HL-60 (cell line): Measurements from ENCODE around the gene ACOX3.

Source experiments
- DNase-seq, 2 experiments: peaks; one replicate each; pipeline ENCODE4 v3.0.0-alpha.2; 2010 to 2020; ENCODE audit warnings: low read depth in 1 of 2, low spot score in 1 of 2
- H3K27ac ChIP-seq: fragments of 250-450 bp; sonication (Bioruptor Pico); replicated peaks from 2 replicates; pipeline ENCODE4 v1.5.1; 2020; ENCODE audit warnings: mild to moderate bottlenecking, moderate library complexity
- H3K27me3 ChIP-seq: fragments of 250-450 bp; sonication (Bioruptor Pico); 2 replicates; pipeline ENCODE4 v1.5.1; 2021; ENCODE audit warnings: mild to moderate bottlenecking, moderate library complexity; ENCODE audit not compliant: insufficient read depth, poor library complexity, severe bottlenecking
- H3K4me3 ChIP-seq: replicated peaks from 2 replicates; pipeline ENCODE4 v1.5.1; 2011; ENCODE audit warnings: mild to moderate bottlenecking, control low read depth, low read length; ENCODE audit not compliant: insufficient read depth
- GABPA ChIP-seq: IDR thresholded peaks from 2 replicates; pipeline ENCODE4 v1.6.1; 2012; ENCODE audit warnings: low read depth
- POLR2AphosphoS5 ChIP-seq: IDR thresholded peaks from 2 replicates; pipeline ENCODE4 v1.6.1; 2012; ENCODE audit warnings: low read depth
- SPI1 ChIP-seq: IDR thresholded peaks from 2 replicates; pipeline ENCODE4 v1.6.1; 2012; ENCODE audit warnings: low read depth, mild to moderate bottlenecking, borderline replicate concordance
- TF ChIP-seq, protein P1 (sequence below): IDR thresholded peaks from 2 replicates; pipeline ENCODE4 v1.6.1; 2012; ENCODE audit warnings: low read depth; ENCODE audit not compliant: insufficient replicate concordance
- TF ChIP-seq, protein P2 (sequence below): IDR thresholded peaks from one replicate; pipeline ENCODE4 v1.5.1; 2011; ENCODE audit warnings: low read length, control low read depth, inconsistent platforms; ENCODE audit not compliant: insufficient read depth

ACOX3 gene

DNA sequence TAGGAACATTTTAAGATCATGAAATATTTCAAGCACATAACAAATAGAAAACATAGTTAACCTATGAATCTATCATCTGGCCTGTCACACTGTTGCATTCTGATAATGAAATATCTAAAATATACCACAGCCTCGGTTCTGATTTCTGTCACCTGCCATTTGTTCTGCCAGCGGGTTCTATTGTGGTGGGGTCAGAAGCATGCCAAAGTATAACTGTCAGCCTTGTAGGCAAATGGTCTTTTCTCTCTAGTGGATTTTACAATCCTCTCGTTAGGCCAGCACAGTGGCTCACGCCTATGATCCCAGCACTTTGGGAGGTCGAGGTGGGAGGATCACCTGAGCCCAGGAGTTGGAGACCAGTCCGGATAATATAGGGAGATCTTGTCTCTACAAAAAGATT is 123.0 kb downstream of the ACOX3 start:
- Histone ChIP-seq H3K27ac (no peak overlapping the region), H3K4me3 (no peak overlapping the region), H3K27me3 (no peaks in the 10 kb centered on the region)
- DNase-seq = no peak
- TF ChIP-seq SPI1 (no peak), GABPA (no peak), POLR2AphosphoS5 (no peak)
- TF ChIP-seq, protein P1, sequence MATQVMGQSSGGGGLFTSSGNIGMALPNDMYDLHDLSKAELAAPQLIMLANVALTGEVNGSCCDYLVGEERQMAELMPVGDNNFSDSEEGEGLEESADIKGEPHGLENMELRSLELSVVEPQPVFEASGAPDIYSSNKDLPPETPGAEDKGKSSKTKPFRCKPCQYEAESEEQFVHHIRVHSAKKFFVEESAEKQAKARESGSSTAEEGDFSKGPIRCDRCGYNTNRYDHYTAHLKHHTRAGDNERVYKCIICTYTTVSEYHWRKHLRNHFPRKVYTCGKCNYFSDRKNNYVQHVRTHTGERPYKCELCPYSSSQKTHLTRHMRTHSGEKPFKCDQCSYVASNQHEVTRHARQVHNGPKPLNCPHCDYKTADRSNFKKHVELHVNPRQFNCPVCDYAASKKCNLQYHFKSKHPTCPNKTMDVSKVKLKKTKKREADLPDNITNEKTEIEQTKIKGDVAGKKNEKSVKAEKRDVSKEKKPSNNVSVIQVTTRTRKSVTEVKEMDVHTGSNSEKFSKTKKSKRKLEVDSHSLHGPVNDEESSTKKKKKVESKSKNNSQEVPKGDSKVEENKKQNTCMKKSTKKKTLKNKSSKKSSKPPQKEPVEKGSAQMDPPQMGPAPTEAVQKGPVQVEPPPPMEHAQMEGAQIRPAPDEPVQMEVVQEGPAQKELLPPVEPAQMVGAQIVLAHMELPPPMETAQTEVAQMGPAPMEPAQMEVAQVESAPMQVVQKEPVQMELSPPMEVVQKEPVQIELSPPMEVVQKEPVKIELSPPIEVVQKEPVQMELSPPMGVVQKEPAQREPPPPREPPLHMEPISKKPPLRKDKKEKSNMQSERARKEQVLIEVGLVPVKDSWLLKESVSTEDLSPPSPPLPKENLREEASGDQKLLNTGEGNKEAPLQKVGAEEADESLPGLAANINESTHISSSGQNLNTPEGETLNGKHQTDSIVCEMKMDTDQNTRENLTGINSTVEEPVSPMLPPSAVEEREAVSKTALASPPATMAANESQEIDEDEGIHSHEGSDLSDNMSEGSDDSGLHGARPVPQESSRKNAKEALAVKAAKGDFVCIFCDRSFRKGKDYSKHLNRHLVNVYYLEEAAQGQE = no peak
- TF ChIP-seq, protein P2, sequence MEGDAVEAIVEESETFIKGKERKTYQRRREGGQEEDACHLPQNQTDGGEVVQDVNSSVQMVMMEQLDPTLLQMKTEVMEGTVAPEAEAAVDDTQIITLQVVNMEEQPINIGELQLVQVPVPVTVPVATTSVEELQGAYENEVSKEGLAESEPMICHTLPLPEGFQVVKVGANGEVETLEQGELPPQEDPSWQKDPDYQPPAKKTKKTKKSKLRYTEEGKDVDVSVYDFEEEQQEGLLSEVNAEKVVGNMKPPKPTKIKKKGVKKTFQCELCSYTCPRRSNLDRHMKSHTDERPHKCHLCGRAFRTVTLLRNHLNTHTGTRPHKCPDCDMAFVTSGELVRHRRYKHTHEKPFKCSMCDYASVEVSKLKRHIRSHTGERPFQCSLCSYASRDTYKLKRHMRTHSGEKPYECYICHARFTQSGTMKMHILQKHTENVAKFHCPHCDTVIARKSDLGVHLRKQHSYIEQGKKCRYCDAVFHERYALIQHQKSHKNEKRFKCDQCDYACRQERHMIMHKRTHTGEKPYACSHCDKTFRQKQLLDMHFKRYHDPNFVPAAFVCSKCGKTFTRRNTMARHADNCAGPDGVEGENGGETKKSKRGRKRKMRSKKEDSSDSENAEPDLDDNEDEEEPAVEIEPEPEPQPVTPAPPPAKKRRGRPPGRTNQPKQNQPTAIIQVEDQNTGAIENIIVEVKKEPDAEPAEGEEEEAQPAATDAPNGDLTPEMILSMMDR = no peak

DNA sequence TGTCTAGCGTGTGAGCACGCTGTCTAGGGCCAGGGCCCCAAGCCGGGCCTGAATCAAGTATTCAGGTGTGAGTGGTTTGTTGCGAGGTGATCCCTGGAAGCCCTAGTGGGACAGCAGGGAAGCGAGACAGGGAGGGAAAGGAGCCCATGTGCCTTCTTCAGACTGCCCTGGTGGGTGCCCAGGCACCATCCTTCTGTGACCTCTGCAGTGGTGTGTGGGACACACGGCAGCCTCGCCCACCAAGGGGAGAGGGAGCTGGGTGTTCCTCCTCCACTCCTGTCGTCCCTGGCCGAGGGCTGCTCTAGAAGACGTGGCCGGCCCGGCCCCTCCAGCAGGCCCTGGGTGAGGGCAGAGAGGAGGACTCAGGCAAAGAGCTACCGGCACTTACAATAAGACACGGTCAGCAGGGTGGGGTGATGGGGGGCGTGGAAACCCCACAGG is 123.6 kb downstream of the ACOX3 start:
- TF ChIP-seq, protein P2 = no peak
- TF ChIP-seq GABPA (no peak), SPI1 (no peak), POLR2AphosphoS5 (no peak)
- TF ChIP-seq, protein P1 = no peak
- no peak for DNase-seq
- Histone ChIP-seq H3K27ac (no peak overlapping the region), H3K27me3 (no peaks in the 10 kb centered on the region), H3K4me3 (no peak overlapping the region)
